ENCODE results near the gene HSH2D. TPM values are rescaled to one million over a fixed set of nuclear protein-coding genes. Genes with fewer than 3 reads are reported as not detected.

Gene HSH2D
- total and polyA plus RNA-seq, 9 of the 15 experiments (the other 6 are each of a cell fraction or from before 2014, with no cell fraction given): 0.03 to 1.1 (median 0.35) TPM; not detected in 1

DNA sequence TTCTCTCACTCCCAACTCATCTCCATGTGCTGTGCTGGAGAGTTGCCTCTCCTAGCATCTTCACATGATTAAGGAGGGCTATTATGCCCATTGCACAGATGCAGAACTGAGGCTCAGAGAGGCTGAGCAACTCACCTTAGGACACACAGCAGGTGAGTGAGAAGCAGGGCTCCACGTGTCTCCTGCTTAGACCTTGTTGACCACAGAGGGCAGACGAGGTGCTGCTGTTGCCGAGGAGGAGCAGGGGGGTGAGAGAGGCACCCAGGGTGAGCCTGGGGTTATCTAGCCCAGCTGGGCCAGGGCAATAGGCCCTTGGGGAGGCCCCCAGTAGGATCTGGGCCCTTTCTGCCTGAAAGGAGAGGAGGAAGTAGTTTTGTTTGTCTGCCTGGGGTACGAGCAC is 2.4 kb upstream of the HSH2D start (continued):
- TF ChIP-seq, protein P1, sequence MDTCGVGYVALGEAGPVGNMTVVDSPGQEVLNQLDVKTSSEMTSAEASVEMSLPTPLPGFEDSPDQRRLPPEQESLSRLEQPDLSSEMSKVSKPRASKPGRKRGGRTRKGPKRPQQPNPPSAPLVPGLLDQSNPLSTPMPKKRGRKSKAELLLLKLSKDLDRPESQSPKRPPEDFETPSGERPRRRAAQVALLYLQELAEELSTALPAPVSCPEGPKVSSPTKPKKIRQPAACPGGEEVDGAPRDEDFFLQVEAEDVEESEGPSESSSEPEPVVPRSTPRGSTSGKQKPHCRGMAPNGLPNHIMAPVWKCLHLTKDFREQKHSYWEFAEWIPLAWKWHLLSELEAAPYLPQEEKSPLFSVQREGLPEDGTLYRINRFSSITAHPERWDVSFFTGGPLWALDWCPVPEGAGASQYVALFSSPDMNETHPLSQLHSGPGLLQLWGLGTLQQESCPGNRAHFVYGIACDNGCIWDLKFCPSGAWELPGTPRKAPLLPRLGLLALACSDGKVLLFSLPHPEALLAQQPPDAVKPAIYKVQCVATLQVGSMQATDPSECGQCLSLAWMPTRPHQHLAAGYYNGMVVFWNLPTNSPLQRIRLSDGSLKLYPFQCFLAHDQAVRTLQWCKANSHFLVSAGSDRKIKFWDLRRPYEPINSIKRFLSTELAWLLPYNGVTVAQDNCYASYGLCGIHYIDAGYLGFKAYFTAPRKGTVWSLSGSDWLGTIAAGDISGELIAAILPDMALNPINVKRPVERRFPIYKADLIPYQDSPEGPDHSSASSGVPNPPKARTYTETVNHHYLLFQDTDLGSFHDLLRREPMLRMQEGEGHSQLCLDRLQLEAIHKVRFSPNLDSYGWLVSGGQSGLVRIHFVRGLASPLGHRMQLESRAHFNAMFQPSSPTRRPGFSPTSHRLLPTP (IDR thresholded peaks at IDR 0.05; ENCODE audit: borderline replicate concordance, extremely low read depth, insufficient read length): no peak
- TF ChIP-seq SMC3 (conservative IDR thresholded peaks at IDR 0.05; ENCODE audit: insufficient read depth, low read depth, low read length) (no peak), ZNF644 (tag; IDR thresholded peaks at IDR 0.05; ENCODE audit: low read depth) (no peak), ZNF551 (CRISPR knock-in tag; IDR thresholded peaks at IDR 0.05) (no peak), MECOM (CRISPR knock-in tag; IDR thresholded peaks at IDR 0.05) (no peak), TRIM24 (IDR thresholded peaks at IDR 0.05) (peak in 1 of 2 experiments; percentile 33; a peak in 1 of 4 replicates), CHD1 (IDR thresholded peaks at IDR 0.05; ENCODE audit: low read length) (no peak), CHD2 (IDR thresholded peaks at IDR 0.05; ENCODE audit: low read depth, low read length) (no peak), SRSF1 (IDR thresholded peaks at IDR 0.05; ENCODE audit: low read depth, low read length) (no peak)
- TF ChIP-seq, protein P2, sequence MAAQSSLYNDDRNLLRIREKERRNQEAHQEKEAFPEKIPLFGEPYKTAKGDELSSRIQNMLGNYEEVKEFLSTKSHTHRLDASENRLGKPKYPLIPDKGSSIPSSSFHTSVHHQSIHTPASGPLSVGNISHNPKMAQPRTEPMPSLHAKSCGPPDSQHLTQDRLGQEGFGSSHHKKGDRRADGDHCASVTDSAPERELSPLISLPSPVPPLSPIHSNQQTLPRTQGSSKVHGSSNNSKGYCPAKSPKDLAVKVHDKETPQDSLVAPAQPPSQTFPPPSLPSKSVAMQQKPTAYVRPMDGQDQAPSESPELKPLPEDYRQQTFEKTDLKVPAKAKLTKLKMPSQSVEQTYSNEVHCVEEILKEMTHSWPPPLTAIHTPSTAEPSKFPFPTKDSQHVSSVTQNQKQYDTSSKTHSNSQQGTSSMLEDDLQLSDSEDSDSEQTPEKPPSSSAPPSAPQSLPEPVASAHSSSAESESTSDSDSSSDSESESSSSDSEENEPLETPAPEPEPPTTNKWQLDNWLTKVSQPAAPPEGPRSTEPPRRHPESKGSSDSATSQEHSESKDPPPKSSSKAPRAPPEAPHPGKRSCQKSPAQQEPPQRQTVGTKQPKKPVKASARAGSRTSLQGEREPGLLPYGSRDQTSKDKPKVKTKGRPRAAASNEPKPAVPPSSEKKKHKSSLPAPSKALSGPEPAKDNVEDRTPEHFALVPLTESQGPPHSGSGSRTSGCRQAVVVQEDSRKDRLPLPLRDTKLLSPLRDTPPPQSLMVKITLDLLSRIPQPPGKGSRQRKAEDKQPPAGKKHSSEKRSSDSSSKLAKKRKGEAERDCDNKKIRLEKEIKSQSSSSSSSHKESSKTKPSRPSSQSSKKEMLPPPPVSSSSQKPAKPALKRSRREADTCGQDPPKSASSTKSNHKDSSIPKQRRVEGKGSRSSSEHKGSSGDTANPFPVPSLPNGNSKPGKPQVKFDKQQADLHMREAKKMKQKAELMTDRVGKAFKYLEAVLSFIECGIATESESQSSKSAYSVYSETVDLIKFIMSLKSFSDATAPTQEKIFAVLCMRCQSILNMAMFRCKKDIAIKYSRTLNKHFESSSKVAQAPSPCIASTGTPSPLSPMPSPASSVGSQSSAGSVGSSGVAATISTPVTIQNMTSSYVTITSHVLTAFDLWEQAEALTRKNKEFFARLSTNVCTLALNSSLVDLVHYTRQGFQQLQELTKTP (IDR thresholded peaks at IDR 0.05; ENCODE audit: low read depth in 1 of 2, partially characterized antibody in 2 of 2): no peak
- TF ChIP-seq, protein P3, sequence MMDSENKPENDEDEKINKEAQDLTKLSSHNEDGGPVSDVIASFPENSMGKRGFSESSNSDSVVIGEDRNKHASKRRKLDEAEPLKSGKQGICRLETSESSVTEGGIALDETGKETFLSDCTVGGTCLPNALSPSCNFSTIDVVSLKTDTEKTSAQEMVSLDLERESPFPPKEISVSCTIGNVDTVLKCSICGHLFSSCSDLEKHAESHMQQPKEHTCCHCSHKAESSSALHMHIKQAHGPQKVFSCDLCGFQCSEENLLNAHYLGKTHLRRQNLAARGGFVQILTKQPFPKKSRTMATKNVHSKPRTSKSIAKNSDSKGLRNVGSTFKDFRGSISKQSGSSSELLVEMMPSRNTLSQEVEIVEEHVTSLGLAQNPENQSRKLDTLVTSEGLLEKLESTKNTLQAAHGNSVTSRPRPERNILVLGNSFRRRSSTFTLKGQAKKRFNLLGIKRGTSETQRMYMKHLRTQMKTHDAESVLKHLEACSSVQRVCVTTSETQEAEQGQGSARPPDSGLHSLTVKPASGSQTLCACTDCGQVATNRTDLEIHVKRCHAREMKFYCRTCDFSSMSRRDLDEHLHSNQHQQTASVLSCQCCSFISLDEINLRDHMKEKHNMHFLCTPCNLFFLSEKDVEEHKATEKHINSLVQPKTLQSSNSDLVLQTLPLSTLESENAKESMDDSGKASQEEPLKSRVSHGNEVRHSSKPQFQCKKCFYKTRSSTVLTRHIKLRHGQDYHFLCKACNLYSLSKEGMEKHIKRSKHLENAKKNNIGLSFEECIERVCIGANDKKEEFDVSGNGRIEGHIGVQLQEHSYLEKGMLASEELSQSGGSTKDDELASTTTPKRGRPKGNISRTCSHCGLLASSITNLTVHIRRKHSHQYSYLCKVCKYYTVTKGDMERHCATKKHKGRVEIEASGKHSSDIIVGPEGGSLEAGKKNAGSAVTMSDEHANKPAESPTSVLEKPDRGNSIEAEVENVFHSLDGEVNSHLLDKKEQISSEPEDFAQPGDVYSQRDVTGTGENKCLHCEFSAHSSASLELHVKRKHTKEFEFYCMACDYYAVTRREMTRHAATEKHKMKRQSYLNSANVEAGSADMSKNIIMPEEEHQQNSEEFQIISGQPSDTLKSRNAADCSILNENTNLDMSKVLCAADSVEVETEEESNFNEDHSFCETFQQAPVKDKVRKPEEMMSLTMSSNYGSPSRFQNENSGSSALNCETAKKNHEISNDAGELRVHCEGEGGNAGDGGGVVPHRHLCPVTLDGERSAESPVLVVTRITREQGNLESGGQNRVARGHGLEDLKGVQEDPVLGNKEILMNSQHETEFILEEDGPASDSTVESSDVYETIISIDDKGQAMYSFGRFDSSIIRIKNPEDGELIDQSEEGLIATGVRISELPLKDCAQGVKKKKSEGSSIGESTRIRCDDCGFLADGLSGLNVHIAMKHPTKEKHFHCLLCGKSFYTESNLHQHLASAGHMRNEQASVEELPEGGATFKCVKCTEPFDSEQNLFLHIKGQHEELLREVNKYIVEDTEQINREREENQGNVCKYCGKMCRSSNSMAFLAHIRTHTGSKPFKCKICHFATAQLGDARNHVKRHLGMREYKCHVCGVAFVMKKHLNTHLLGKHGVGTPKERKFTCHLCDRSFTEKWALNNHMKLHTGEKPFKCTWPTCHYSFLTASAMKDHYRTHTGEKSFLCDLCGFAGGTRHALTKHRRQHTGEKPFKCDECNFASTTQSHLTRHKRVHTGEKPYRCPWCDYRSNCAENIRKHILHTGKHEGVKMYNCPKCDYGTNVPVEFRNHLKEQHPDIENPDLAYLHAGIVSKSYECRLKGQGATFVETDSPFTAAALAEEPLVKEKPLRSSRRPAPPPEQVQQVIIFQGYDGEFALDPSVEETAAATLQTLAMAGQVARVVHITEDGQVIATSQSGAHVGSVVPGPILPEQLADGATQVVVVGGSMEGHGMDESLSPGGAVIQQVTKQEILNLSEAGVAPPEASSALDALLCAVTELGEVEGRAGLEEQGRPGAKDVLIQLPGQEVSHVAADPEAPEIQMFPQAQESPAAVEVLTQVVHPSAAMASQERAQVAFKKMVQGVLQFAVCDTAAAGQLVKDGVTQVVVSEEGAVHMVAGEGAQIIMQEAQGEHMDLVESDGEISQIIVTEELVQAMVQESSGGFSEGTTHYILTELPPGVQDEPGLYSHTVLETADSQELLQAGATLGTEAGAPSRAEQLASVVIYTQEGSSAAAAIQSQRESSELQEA (IDR thresholded peaks at IDR 0.05; ENCODE audit: low read depth): no peak
- TF ChIP-seq, protein P4, sequence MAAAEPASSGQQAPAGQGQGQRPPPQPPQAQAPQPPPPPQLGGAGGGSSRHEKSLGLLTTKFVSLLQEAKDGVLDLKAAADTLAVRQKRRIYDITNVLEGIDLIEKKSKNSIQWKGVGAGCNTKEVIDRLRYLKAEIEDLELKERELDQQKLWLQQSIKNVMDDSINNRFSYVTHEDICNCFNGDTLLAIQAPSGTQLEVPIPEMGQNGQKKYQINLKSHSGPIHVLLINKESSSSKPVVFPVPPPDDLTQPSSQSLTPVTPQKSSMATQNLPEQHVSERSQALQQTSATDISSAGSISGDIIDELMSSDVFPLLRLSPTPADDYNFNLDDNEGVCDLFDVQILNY (CRISPR knock-in tag; IDR thresholded peaks at IDR 0.05): no peak

All from K562 (cell line).